Activated naive CD8-positive, alpha-beta T cell treated with anti-CD3 and anti-CD28 coated beads, Interleukin-2, amount 10 ng/mL, durations not matched to agents 7 days and 5 days (primary cell): ENCODE measurements around the gene ADAMTS12. TPM values are rescaled to one million over a fixed set of nuclear protein-coding genes. Genes with fewer than 3 reads are reported as not detected.

Experiments used
- ATAC-seq: fragments of 150-1000 bp; cut with Tn5 transposase; one replicate; pipeline ENCODE4 v1.10.0; 2021; ENCODE audit warnings: low read depth, moderate library complexity
- POLR2A ChIA-PET: fragments of 350-600 bp; sonication (Branson Sonifier 250); formaldehyde crosslinking; loops from one replicate; lab custom pipeline; 2021; ENCODE audit warnings: antibody characterized with exemption; lab: Charles Lee
- DNase-seq: peaks from one replicate; pipeline ENCODE4 v3.0.0; 2021
- H3K27ac Mint-ChIP-seq: one replicate; pipeline ENCODE4 v1.8.0; 2022; ENCODE audit warnings: mild to moderate bottlenecking, mixed read lengths
- H3K27me3 Mint-ChIP-seq: one replicate; pipeline ENCODE4 v1.8.0; 2022; ENCODE audit warnings: mild to moderate bottlenecking, moderate library complexity, mixed read lengths
- H3K36me3 Mint-ChIP-seq: one replicate; pipeline ENCODE4 v1.8.0; 2021; ENCODE audit warnings: mild to moderate bottlenecking, mixed read lengths
- H3K4me1 Mint-ChIP-seq: one replicate; pipeline ENCODE4 v1.8.0; 2021; ENCODE audit warnings: mixed read lengths
- H3K4me3 Mint-ChIP-seq: one replicate; pipeline ENCODE4 v1.8.0; 2022; ENCODE audit warnings: mild to moderate bottlenecking, moderate library complexity, mixed read lengths
- H3K9me3 Mint-ChIP-seq: one replicate; pipeline ENCODE4 v1.8.0; 2021; ENCODE audit warnings: mixed read lengths
- total RNA-seq, 2 experiments: library from RNA; stranded (reverse); gene quantifications; one replicate each; pipeline ENCODE4 v1.2.3, GENCODE V29; 2021

The ADAMTS12 gene
- total RNA-seq, 2 experiments from 2014 or later = not detected

GRCh38 chr5:33800241-33800950 lies 91.4 kb downstream of the ADAMTS12 start:
- Mint-ChIP-seq H3K27me3 (peaks cover 7% of the 10 kb centered on the region), H3K36me3 (no peaks in the 10 kb centered on the region), H3K4me1 (no peaks in the 10 kb centered on the region), H3K4me3 (no peak overlapping the region), H3K9me3 (no peaks in the 10 kb centered on the region), H3K27ac (no peak overlapping the region)
- ATAC-seq (no peak), DNase-seq (no peak)
- POLR2A ChIA-PET = no interaction called here

DNA sequence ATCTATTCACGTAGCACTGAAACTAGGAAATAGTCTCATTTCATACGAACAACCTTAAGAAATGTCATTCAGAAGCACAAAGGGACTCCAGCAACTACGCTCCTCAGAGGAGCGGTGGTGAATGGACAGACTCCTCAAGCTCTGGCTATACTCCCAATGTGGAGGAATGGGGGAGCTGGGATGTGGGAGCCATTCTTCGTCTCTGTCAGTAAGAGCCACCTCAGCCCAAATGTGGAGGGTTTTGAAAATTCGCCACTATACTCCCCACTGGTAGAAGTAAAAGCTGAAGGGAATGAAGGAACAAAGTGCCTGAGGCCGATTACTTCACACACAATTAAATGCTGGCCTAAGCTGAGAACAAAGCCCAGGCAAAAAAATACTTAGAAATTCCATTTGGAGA lies 96.3 kb downstream of the ADAMTS12 start:
- POLR2A ChIA-PET = no interaction called here
- Mint-ChIP-seq H3K27me3 (peaks cover 4% of the 10 kb centered on the region), H3K4me3 (no peak overlapping the region), H3K36me3 (no peaks in the 10 kb centered on the region), H3K9me3 (no peaks in the 10 kb centered on the region), H3K27ac (no peak overlapping the region), H3K4me1 (no peaks in the 10 kb centered on the region)
- ATAC-seq (no peak), DNase-seq (no peak)

DNA sequence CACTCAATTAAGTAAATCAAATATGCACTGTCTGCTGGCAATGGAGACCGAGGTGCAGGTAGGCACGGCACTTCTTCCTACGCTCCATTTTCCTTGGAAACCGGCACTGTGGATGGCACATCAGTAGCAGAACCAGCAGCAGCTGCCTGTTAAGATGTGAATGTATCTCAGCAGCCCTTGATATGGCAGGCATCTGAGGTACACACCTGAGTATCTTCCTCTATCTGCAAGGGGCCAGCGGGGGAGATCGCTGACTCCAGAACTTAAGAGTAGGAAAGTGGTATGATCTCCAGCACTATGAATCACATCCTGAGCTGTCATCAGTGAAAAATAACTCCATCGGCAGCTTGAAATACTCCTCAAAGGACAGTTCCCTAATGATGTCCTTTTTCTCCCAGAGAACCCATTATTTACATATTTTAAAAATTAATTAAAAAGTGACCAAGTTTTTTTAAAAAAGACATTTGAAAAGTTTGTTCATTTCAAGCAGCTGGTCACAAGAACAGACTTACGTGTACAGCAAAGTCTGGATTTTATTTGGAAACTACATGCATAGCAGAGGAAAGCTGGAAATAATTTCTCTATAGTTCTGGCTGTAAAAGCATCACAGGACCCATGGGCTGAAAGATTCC lies 97.1 kb downstream of the ADAMTS12 start:
- Mint-ChIP-seq H3K9me3 (no peaks in the 10 kb centered on the region), H3K27me3 (peaks cover 4% of the 10 kb centered on the region), H3K4me1 (no peaks in the 10 kb centered on the region), H3K27ac (no peak overlapping the region), H3K4me3 (no peak overlapping the region), H3K36me3 (no peaks in the 10 kb centered on the region)
- DNase-seq (no peak), ATAC-seq (no peak)
- POLR2A ChIA-PET = no interaction called here

DNA sequence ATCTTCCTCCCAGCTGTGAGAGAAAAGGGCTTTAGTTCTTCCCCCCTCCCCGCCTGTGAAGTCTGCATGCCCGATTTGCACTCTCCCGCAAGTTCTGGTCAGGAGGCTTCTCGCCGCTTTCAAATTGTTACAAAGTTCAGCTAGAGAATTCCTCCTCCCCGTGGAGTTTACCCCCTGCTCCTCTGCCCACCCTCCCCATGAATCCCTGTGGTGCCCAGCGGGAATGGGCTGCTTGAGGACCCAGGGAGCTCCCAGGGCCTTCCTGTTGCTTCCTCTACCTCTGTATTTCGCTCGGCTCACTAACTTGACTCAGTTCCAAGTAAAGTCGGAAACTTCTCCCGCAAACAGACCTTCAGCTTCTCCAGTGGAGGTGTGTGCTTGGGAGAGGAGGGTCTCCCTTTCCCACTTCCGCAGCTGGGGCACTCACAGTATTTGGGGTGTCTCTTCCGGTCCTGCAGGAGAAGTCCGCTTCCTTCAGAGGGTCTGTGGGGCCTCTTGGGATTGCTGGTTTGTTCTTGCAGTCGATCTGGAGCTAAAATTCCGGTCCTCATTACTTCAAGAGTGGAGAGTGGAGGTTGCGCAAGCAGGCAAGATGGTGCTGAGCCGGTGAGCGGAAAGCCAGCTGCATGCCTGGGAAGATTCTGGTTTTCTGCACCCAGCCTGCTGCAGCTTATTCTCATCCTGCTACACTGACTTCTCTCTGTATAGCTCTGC lies 97.8 kb downstream of the ADAMTS12 start:
- Mint-ChIP-seq H3K27me3 (no peaks in the 10 kb centered on the region), H3K9me3 (no peaks in the 10 kb centered on the region), H3K36me3 (no peaks in the 10 kb centered on the region), H3K4me3 (no peak overlapping the region), H3K27ac (no peak overlapping the region), H3K4me1 (no peaks in the 10 kb centered on the region)
- no peak for ATAC-seq
- POLR2A ChIA-PET = no interaction called here
- no peak for DNase-seq

DNA sequence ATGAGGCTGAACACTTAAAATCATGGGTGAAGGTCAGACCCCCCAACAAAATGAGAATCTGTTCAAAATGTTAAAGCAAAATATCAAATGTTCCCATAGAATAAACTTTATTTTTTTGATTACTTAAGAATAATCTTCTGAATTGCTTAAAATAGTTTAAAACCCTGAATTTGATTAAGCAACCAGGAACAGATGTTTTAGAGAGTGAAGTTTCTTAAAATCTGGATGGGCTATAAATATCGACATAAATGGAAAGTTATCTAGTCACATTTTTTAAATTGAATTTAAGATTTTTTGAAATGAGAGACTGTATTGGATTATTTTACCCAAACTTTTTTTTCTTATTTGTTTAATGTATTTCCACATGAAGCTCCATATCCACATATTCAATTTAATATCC lies 98.5 kb downstream of the ADAMTS12 start:
- H3K4me3 Mint-ChIP-seq = no peak overlapping the region
- no peaks in the 10 kb centered on the region for H3K27me3 Mint-ChIP-seq
- ATAC-seq (no peak), DNase-seq (no peak)
- H3K4me1 Mint-ChIP-seq = no peaks in the 10 kb centered on the region
- POLR2A ChIA-PET = no interaction called here
- H3K9me3 Mint-ChIP-seq = no peaks in the 10 kb centered on the region
- H3K36me3 Mint-ChIP-seq = no peaks in the 10 kb centered on the region
- no peak overlapping the region for H3K27ac Mint-ChIP-seq

- POLR2A ChIA-PET = no interaction called here
- Mint-ChIP-seq H3K27ac (no peak overlapping the region), H3K4me3 (no peak overlapping the region), H3K36me3 (no peaks in the 10 kb centered on the region), H3K4me1 (no peaks in the 10 kb centered on the region), H3K9me3 (no peaks in the 10 kb centered on the region), H3K27me3 (no peaks in the 10 kb centered on the region)
- DNase-seq (no peak), ATAC-seq (no peak)
Observed at GRCh38 chr5:33792559-33792958, 99.2 kb downstream of the ADAMTS12 start.

- H3K9me3 Mint-ChIP-seq = peaks cover 3% of the 10 kb centered on the region
- H3K4me1 Mint-ChIP-seq = no peaks in the 10 kb centered on the region
- no peak overlapping the region for H3K27ac Mint-ChIP-seq
- ATAC-seq (no peak), DNase-seq (no peak)
- POLR2A ChIA-PET = no interaction called here
- H3K27me3 Mint-ChIP-seq = peaks cover 6% of the 10 kb centered on the region
- H3K36me3 Mint-ChIP-seq = no peaks in the 10 kb centered on the region
- no peak overlapping the region for H3K4me3 Mint-ChIP-seq
Observed at GRCh38 chr5:33789567-33789957, 102.2 kb downstream of the ADAMTS12 start.

GRCh38 chr5:33788922-33789566 lies 102.7 kb downstream of the ADAMTS12 start:
- Mint-ChIP-seq H3K27me3 (peaks cover 6% of the 10 kb centered on the region), H3K4me1 (no peaks in the 10 kb centered on the region), H3K36me3 (no peaks in the 10 kb centered on the region), H3K9me3 (peaks cover 3% of the 10 kb centered on the region), H3K27ac (no peak overlapping the region), H3K4me3 (no peak overlapping the region)
- no peak for ATAC-seq
- POLR2A ChIA-PET = no interaction called here
- DNase-seq = no peak

GRCh38 chr5:33785571-33785970 lies 106.2 kb downstream of the ADAMTS12 start:
- POLR2A ChIA-PET = no interaction called here
- no peaks in the 10 kb centered on the region for H3K36me3 Mint-ChIP-seq

DNA sequence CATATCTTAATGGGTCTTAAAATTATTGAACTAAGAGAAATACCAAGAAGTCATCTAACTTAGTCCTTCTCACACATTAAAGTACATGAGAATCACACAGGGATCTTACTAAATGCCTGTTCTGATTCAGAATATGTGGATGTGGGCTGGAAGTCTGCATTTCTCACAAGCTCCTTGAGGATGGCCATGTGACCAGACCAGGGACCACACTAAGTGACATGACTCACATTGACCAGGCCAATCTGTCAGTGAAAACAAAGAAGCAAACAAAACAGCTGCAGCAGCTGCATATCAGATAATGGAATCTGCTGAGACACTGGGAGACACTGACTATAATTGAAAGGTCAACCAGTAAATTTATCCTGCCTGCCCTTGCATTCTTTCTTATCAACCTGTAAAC lies 110.5 kb downstream of the ADAMTS12 start:
- no peaks in the 10 kb centered on the region for H3K36me3 Mint-ChIP-seq
- peaks cover 10% of the 10 kb centered on the region for H3K27me3 Mint-ChIP-seq
- POLR2A ChIA-PET = no interaction called here
- no peak for DNase-seq
- H3K9me3 Mint-ChIP-seq = peaks cover 8% of the 10 kb centered on the region
- no peak for ATAC-seq
- no peak overlapping the region for H3K4me3 Mint-ChIP-seq
- no peaks in the 10 kb centered on the region for H3K4me1 Mint-ChIP-seq
- H3K27ac Mint-ChIP-seq = no peak overlapping the region

More at GRCh38 chr5:33785571-33785970, 106.2 kb downstream of the ADAMTS12 start:
- Mint-ChIP-seq H3K4me1 (no peaks in the 10 kb centered on the region), H3K4me3 (no peak overlapping the region), H3K27me3 (peaks cover 10% of the 10 kb centered on the region), H3K27ac (no peak overlapping the region), H3K9me3 (peaks cover 5% of the 10 kb centered on the region)
- DNase-seq (no peak), ATAC-seq (no peak)

DNA sequence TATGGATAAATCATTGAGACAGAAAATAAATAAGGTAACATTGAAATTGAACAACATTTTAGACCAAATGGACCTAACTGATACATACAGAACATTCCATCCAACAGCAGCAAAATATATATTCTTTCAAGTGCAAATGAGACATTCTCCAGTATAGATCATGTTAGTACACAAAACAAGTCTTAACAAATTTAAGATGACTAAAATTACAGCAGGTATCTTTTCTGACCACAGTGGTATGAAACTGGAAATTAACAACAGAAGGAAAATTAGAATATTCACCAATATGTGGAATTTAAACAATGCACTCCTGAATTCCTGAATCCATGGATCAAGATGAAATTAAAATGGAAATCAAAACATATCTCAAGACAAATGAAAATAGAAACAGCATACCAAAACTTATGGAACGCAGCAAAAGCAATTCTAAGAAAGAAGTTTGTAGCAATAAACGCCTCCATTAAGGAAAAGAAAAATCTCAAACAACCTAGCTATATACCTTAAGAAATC lies 115.6 kb downstream of the ADAMTS12 start:
- no peak overlapping the region for H3K4me3 Mint-ChIP-seq
- no peak for DNase-seq
- no peaks in the 10 kb centered on the region for H3K36me3 Mint-ChIP-seq
- H3K4me1 Mint-ChIP-seq = no peaks in the 10 kb centered on the region
- H3K9me3 Mint-ChIP-seq = peaks cover 3% of the 10 kb centered on the region
- H3K27ac Mint-ChIP-seq = no peak overlapping the region
- POLR2A ChIA-PET = no interaction called here
- no peak for ATAC-seq
- peaks cover 5% of the 10 kb centered on the region for H3K27me3 Mint-ChIP-seq

DNA sequence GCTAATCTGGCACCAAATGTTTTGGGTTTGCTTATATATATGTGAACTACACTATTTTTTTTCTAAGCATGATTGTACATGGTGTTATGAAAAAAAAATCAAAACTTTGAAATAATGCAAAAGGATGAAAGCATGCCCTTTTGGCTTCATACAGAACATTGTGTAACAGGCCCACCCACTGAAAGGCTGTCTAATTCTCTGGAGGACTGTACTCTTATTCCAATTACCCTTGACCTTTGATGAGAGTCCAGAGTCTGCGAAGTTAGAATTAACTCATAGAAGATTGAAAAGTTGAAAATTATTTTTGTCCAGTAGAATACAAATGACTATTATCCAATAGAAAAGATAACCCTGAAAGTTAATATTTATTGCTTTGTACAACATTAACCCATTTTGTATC lies 117.4 kb downstream of the ADAMTS12 start:
- ATAC-seq = no peak
- DNase-seq = no peak
- POLR2A ChIA-PET = no interaction called here
- Mint-ChIP-seq H3K4me1 (no peaks in the 10 kb centered on the region), H3K36me3 (no peaks in the 10 kb centered on the region), H3K27me3 (peaks cover 9% of the 10 kb centered on the region), H3K27ac (no peak overlapping the region), H3K9me3 (peaks cover 3% of the 10 kb centered on the region), H3K4me3 (no peak overlapping the region)

DNA sequence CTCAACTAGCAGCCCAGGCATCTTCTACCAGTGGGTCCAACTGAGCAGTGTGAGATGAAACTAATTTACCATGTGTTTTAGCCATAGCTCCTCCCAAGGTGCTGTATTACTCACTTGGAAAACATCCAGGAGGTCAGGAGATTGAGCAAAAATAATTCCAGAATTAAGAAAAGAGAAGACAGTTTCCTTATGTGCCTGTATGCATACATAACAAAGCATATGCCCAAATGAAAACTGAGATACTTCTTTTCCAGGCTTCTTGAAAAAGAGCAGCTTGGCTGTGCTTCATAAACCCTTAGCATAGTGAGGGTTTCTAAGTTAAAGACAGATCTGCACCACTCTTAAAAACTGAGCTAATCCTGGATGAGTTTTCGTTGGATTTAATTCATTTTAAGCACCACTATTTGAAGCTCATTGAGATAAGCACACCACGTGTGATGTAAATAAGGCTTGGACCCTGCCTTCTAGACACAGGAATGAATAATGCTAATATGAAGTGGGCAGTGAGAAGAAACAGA lies 119.4 kb downstream of the ADAMTS12 start:
- DNase-seq (no peak), ATAC-seq (no peak)
- Mint-ChIP-seq H3K27ac (no peak overlapping the region), H3K36me3 (no peaks in the 10 kb centered on the region), H3K27me3 (peaks cover 15% of the 10 kb centered on the region), H3K4me3 (no peak overlapping the region), H3K4me1 (no peaks in the 10 kb centered on the region), H3K9me3 (no peaks in the 10 kb centered on the region)
- POLR2A ChIA-PET = no interaction called here
